Stimulated activated CD8-positive, alpha-beta memory T cell treated with anti-CD3 and anti-CD28 coated beads, Interleukin-4, amount 100 ng/mL, for 48 hours (primary cell): Measurements from ENCODE around the gene ATG9A.

ENCODE experiments used
- DNase-seq: peaks from one replicate; pipeline ENCODE4 v3.0.0-alpha.2; 2020

The ATG9A gene

GRCh38 chr2:219219784-219220532, 9.5 kb downstream of the ATG9A start:
- DNase-seq: no peak

- peak; percentile 92 for DNase-seq
Measured at GRCh38 chr2:219218732-219219701, 10.4 kb downstream of the ATG9A start, which contains the start of gene ABCB6. Gene ABCB6 (minus strand): TSS chr2:219218958. CDS start chr2:219218673, 285 bp downstream.

GRCh38 chr2:219218217-219218731, 11.2 kb downstream of the ATG9A start:
- no peak for DNase-seq

GRCh38 chr2:219216535-219216915, 12.9 kb downstream of the ATG9A start:
- no peak for DNase-seq

- DNase-seq: no peak
Measured at GRCh38 chr2:219215871-219216534, 13.4 kb downstream of the ATG9A start.

GRCh38 chr2:219214786-219215185, 14.7 kb downstream of the ATG9A start:
- DNase-seq: no peak

- no peak for DNase-seq
Measured at GRCh38 chr2:219214141-219214540, 15.3 kb downstream of the ATG9A start.

GRCh38 chr2:219213486-219214071, 15.9 kb downstream of the ATG9A start:
- DNase-seq: no peak

GRCh38 chr2:219213026-219213415, 16.4 kb downstream of the ATG9A start:
- no peak for DNase-seq

GRCh38 chr2:219210886-219211362, 18.5 kb downstream of the ATG9A start:
- DNase-seq: no peak

GRCh38 chr2:219210196-219210885, 19.1 kb downstream of the ATG9A start:
- DNase-seq: no peak

GRCh38 chr2:219209236-219210195, 19.9 kb downstream of the ATG9A start:
- DNase-seq: no peak

GRCh38 chr2:219207884-219208740, 21.3 kb downstream of the ATG9A start:
- DNase-seq: no peak

- no peak for DNase-seq
Measured at GRCh38 chr2:219207134-219207883, 22.1 kb downstream of the ATG9A start.

GRCh38 chr2:219206328-219207133, 22.9 kb downstream of the ATG9A start, which contains the start of gene ZFAND2B:
Gene ZFAND2B (plus strand): TSS chr2:219206782. CDS start chr2:219206988, 206 bp downstream.
- peak; percentile 95 for DNase-seq

GRCh38 chr2:219205981-219206327, 23.5 kb downstream of the ATG9A start:
- no peak for DNase-seq

- no peak for DNase-seq
Measured at GRCh38 chr2:219205165-219205538, 24.3 kb downstream of the ATG9A start.
